CD14-positive monocyte (primary cell): ENCODE data around the gene FGD4. TPM values are rescaled to one million over a fixed set of nuclear protein-coding genes. Genes with fewer than 3 reads are reported as not detected.
A peak's percentile ranks its signal among the peaks of the same experiment; 100 is the strongest.

Experiments used
- DNase-seq, 3 donors: peaks; one replicate each; pipeline ENCODE4 v3.0.0-alpha.2; 2011 to 2022
- H2AFZ ChIP-seq: 2 replicates; pipeline ENCODE4 v1.6.0; 2012; ENCODE audit warnings: mild to moderate bottlenecking, low read depth, low read length, inconsistent platforms; ENCODE audit not compliant: insufficient read depth, poor library complexity, severe bottlenecking
- H3K27ac ChIP-seq, 2 donors: 1 replicate in 1 of 2; 2 replicates in 1 of 2; pipeline ENCODE4 v1.5.1; 2012 to 2013; ENCODE audit warnings: low read length in 2 of 2, control low read depth in 1 of 2, inconsistent platforms in 1 of 2, low read depth in 1 of 2, mild to moderate bottlenecking in 1 of 2
- H3K27me3 ChIP-seq, 2 donors: one replicate each; pipeline versions ENCODE4 v1.6.0 to v1.6.1; 2011 to 2013; ENCODE audit warnings: low read length in 2 of 2; ENCODE audit not compliant: control insufficient read depth in 2 of 2, insufficient read depth in 2 of 2
- H3K36me3 ChIP-seq, 2 donors: replicated peaks in 1 of 2; 1 replicate in 1 of 2; 2 replicates in 1 of 2; pipeline versions ENCODE4 v1.5.1 to v1.6.1; 2012 to 2013; ENCODE audit warnings: low read length in 2 of 2, control low read depth in 1 of 2, inconsistent platforms in 1 of 2, mild to moderate bottlenecking in 1 of 2; ENCODE audit not compliant: insufficient read depth in 2 of 2, control insufficient read depth in 1 of 2
- H3K4me1 ChIP-seq, 2 donors: 1 replicate in 1 of 2; 2 replicates in 1 of 2; pipeline versions ENCODE4 v1.5.1 to v1.6.1; 2012 to 2013; ENCODE audit warnings: low read length in 2 of 2, control low read depth in 1 of 2, inconsistent platforms in 1 of 2, mild to moderate bottlenecking in 1 of 2, moderate library complexity in 1 of 2; ENCODE audit not compliant: insufficient read depth in 2 of 2, control insufficient read depth in 1 of 2
- H3K4me2 ChIP-seq: replicated peaks from 2 replicates; pipeline ENCODE3; 2012; ENCODE audit warnings: low read length, moderate library complexity, mild to moderate bottlenecking; ENCODE audit not compliant: poor library complexity, severe bottlenecking; ENCODE audit errors: extremely low read depth
- H3K4me3 ChIP-seq, 3 experiments: fragments of 200-600 bp in 1 of 3; sonication (generic) in 1 of 3; replicated peaks in 1 of 3; 1 replicate in 2 of 3; 2 replicates in 1 of 3; pipeline ENCODE4 v1.5.1; 2011 to 2013; ENCODE audit warnings: low read length in 3 of 3, mild to moderate bottlenecking in 3 of 3, control low read depth in 2 of 3, low read depth in 2 of 3, inconsistent platforms in 1 of 3, moderate library complexity in 1 of 3
- H3K79me2 ChIP-seq: 2 replicates; pipeline ENCODE4 v1.6.0; 2012; ENCODE audit warnings: mild to moderate bottlenecking, control low read depth, inconsistent platforms, low read length, moderate library complexity; ENCODE audit not compliant: insufficient read depth
- H3K9ac ChIP-seq: 2 replicates; pipeline ENCODE4 v1.6.0; 2017; ENCODE audit warnings: low read length, mild to moderate bottlenecking; ENCODE audit not compliant: insufficient read depth, poor library complexity, severe bottlenecking
- H3K9me3 ChIP-seq, 2 donors: replicated peaks in 1 of 2; 1 replicate in 1 of 2; 2 replicates in 1 of 2; pipeline versions ENCODE4 v1.5.1 to v1.6.1; 2012 to 2013; ENCODE audit warnings: low read length in 2 of 2, control low read depth in 1 of 2; ENCODE audit not compliant: control insufficient read depth in 1 of 2, insufficient read depth in 1 of 2
- H4K20me1 ChIP-seq: 2 replicates; pipeline ENCODE4 v1.6.0; 2012; ENCODE audit warnings: mild to moderate bottlenecking, low read length, control low read depth, moderate library complexity; ENCODE audit not compliant: insufficient read depth
- H3K27ac Mint-ChIP-seq, 7 donors: one replicate each; pipeline ENCODE4 v1.8.0; 2020; ENCODE audit warnings: mild to moderate bottlenecking in 7 of 7, mixed read lengths in 7 of 7, moderate library complexity in 6 of 7, inconsistent platforms in 2 of 7
- H3K27me3 Mint-ChIP-seq, 3 donors: one replicate each; pipeline ENCODE4 v1.8.0; 2021 to 2022; ENCODE audit warnings: low read depth in 3 of 3, mild to moderate bottlenecking in 3 of 3, mixed read lengths in 3 of 3, moderate library complexity in 3 of 3, inconsistent platforms in 1 of 3
- H3K36me3 Mint-ChIP-seq, 2 donors: one replicate each; pipeline ENCODE4 v1.8.0; 2020; ENCODE audit warnings: mixed read lengths in 2 of 2, inconsistent platforms in 1 of 2, mild to moderate bottlenecking in 1 of 2
- H3K4me1 Mint-ChIP-seq: one replicate; pipeline ENCODE4 v1.8.0; 2020; ENCODE audit warnings: mild to moderate bottlenecking, mixed read lengths
- H3K4me3 Mint-ChIP-seq, 2 donors: one replicate each; pipeline ENCODE4 v1.8.0; 2020; ENCODE audit warnings: mild to moderate bottlenecking in 2 of 2, mixed read lengths in 2 of 2, moderate library complexity in 1 of 2
- H3K9me3 Mint-ChIP-seq, 7 donors: one replicate each; pipeline ENCODE4 v1.8.0; 2020 to 2022; ENCODE audit warnings: mixed read lengths in 7 of 7, mild to moderate bottlenecking in 6 of 7, moderate library complexity in 6 of 7, inconsistent platforms in 2 of 7
- WGBS: methylation state at CpG from one replicate; pipeline ENCODE4 v1.1.5; 2013; ENCODE audit warnings: missing lambda C conversion rate; ENCODE audit not compliant: insufficient coverage; 5-methylcytosine and 5-hydroxymethylcytosine counted together
- intact Hi-C, 2 donors: fragments of 100-400 bp; cut with micrococcal nuclease; formaldehyde crosslinking; loops; one replicate each; pipeline versions ENCODE4 v1.15.0 to v1.15.1; 2023
- polyA plus RNA-seq, 3 donors: library from polyadenylated mRNA; depleted of rRNA in 1 of 3; unstranded in 2 of 3; stranded (reverse) in 1 of 3; fragments of 300-500 nt in 2 of 3; fragments of >200 nt in 1 of 3; fragmentation: Illumina TruSeq in 2 of 3; gene quantifications; 1 replicate in 2 of 3; 2 replicates in 1 of 3; pipeline ENCODE4 v1.2.3, GENCODE V29; 2012 to 2021
- TF ChIP-seq, protein P1 (sequence below): fragments of 200-600 bp; IDR thresholded peaks from one replicate; pipeline ENCODE4 v1.8.0; 2022; ENCODE audit warnings: antibody characterized with exemption, mild to moderate bottlenecking

Gene FGD4
- polyA plus RNA-seq, 3 donors: 5.3 to 34.4 (median 6.0) TPM

DNA sequence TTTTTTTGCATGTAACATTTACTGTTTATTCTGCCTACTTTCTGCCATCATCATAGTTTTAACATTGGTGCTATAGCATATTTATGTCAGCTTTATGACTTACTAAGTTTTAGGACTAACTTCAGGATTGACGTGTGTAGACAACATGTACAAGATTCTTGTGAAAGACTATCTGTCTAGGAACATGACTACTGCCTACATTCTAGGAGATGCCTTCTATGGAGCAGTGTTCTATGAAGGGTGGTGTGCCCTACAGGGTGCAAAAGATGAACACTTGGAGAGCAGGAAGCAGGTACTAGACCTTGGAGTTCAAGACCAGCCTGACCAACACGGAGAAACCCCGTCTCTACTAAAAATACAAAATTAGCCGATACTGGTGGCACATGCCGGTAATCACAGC is 118.6 kb downstream of the FGD4 start:
- intact Hi-C loops: no loop called here

DNA sequence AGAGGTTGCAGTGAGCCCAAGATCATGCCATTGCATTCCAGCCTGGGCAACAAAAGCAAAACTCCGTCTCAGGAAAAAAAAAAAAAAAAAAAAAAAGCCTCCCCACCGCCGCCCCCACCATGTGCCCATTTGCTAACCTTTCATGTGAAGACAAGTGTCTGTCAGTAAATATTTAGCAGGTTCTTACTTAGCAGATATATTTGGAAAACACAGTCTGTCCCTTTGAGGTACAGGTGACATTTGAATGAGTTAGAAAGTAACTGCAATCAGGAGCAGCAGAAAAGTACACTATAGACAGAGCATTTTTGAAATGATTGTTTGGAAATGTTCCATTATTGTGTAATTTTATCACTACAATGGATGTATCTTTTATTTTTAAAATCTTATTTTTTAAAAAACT is 119.7 kb downstream of the FGD4 start:
- Histone ChIP-seq H3K4me3 (no peak overlapping the region), H3K27me3 (no peaks in the 10 kb centered on the region), H3K79me2 (peaks cover 90% of the 10 kb centered on the region), H3K4me1 (peaks cover 49 to 55% of the 10 kb centered on the region in 2 donors), H3K9ac (no peak overlapping the region), H3K4me2 (no peak overlapping the region), H3K36me3 (peaks cover 0 to 8% of the 10 kb centered on the region in 2 donors), H3K9me3 (no peaks in the 10 kb centered on the region), H2AFZ (no peak overlapping the region), H4K20me1 (peaks cover 29% of the 10 kb centered on the region), H3K27ac (no peak overlapping the region)
- 100% methylated on average over 1 of the region's 3 CpGs for WGBS
- no peak overlapping the region for H3K4me3 Mint-ChIP-seq
- TF ChIP-seq, protein P1, sequence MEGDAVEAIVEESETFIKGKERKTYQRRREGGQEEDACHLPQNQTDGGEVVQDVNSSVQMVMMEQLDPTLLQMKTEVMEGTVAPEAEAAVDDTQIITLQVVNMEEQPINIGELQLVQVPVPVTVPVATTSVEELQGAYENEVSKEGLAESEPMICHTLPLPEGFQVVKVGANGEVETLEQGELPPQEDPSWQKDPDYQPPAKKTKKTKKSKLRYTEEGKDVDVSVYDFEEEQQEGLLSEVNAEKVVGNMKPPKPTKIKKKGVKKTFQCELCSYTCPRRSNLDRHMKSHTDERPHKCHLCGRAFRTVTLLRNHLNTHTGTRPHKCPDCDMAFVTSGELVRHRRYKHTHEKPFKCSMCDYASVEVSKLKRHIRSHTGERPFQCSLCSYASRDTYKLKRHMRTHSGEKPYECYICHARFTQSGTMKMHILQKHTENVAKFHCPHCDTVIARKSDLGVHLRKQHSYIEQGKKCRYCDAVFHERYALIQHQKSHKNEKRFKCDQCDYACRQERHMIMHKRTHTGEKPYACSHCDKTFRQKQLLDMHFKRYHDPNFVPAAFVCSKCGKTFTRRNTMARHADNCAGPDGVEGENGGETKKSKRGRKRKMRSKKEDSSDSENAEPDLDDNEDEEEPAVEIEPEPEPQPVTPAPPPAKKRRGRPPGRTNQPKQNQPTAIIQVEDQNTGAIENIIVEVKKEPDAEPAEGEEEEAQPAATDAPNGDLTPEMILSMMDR: no peak
- peaks cover 11 to 30% of the 10 kb centered on the region in 2 donors for H3K36me3 Mint-ChIP-seq
- peak overlapping the region in 1 of 7 donors; percentile 46 for H3K27ac Mint-ChIP-seq
- intact Hi-C loops: no loop called here
- H3K4me1 Mint-ChIP-seq: peaks cover 53% of the 10 kb centered on the region
- H3K9me3 Mint-ChIP-seq: no peaks in the 10 kb centered on the region
- DNase-seq: no peak
- H3K27me3 Mint-ChIP-seq: peaks cover 0 to 2% (median 2%) of the 10 kb centered on the region in 3 donors

More for the DNA sequence above, 118.6 kb downstream of the FGD4 start:
- TF ChIP-seq, protein P1: no peak
- no peak for DNase-seq
- 100% methylated on average over 1 of the region's 5 CpGs for WGBS
- Mint-ChIP-seq H3K9me3 (no peaks in the 10 kb centered on the region), H3K4me3 (no peak overlapping the region), H3K4me1 (peaks cover 49% of the 10 kb centered on the region), H3K27ac (peak overlapping the region in 1 of 7 donors; percentile 61), H3K27me3 (peaks cover 0 to 2% (median 2%) of the 10 kb centered on the region in 3 donors), H3K36me3 (peaks cover 17 to 26% of the 10 kb centered on the region in 2 donors)
- no peak overlapping the region for H3K4me2 ChIP-seq
- peaks cover 38 to 45% of the 10 kb centered on the region in 2 donors for H3K4me1 ChIP-seq
- peaks cover 38% of the 10 kb centered on the region for H4K20me1 ChIP-seq
- no peak overlapping the region for H3K9ac ChIP-seq
- no peaks in the 10 kb centered on the region for H3K27me3 ChIP-seq
- H3K27ac ChIP-seq: no peak overlapping the region
- H3K79me2 ChIP-seq: peaks cover 92% of the 10 kb centered on the region
- peaks cover 0 to 8% of the 10 kb centered on the region in 2 donors for H3K36me3 ChIP-seq
- no peaks in the 10 kb centered on the region for H3K9me3 ChIP-seq
- no peak overlapping the region for H2AFZ ChIP-seq
- no peak overlapping the region for H3K4me3 ChIP-seq
